NOMO-1 (cell line): Measurements from ENCODE around the gene SLC44A5.
"Not testable (repeated sequence)": the region's sequence is repeated elsewhere in the genome, so short reads cannot be mapped to it uniquely, and the experiment has no call there.

Experiments
- DNase-seq, 2 experiments: peaks; one replicate each; lab custom pipeline; 2025; ENCODE audit not compliant: unreplicated experiment in 2 of 2; lab: John Stamatoyannopoulos, UW

The SLC44A5 gene

DNA sequence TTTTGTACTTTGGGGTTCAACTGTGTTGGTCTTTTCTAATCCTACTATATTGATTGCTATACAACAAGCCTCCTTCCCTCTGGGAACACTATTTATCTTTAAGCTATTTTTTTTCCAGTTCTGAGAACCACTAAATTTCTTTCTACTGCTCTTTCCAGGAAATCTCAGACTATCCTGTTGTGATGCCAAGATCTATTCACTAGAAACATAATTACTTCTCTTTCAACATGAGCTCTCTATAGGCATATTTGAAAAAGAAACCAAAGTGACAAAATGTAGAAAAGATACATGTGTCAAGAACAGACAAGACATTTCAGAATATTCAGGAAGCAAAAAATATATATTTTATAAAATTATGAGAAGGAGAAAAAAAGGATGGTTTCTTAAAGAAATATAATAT, 82.9 kb downstream of the SLC44A5 start:
- no peak for DNase-seq

DNA sequence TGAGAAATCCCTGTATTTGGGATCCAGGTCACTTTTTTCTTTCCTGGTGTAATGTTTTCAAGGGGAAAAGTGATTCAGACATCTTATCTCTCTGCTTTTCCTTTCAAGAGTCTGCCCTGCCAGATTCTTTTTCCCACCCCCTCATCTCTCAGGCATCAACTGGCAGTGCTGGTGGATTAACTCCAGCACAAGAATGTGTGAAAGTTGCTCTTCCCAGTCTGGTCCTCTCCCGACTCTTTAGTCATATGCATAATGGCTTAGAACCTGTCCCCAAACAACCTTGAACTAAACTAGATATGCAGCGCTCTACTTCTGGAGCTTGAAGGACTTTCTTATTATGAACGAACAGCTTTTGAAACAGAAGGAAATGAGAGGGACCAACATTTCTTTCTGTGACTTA, 88.5 kb downstream of the SLC44A5 start:
- DNase-seq, result no peak

DNA sequence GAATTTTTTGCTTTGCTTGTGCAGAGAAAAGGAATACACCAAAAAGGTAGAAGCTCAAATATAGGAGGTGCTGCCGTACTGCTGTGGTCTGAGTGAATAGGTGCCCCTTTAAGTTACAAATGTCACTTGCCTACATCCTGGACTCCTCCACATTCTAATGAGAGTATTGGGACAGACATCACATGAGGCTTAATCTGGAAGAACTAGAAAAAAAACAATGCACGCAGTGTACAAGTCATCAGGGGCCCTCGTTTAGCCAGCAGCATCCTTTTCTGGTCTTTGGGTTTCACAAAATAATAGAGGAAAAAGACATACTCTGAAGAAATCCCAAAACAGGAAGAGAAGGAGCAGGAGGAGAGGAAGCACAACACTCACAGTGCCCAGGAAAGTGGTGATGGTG, 89.3 kb downstream of the SLC44A5 start:
- no peak for DNase-seq

DNA sequence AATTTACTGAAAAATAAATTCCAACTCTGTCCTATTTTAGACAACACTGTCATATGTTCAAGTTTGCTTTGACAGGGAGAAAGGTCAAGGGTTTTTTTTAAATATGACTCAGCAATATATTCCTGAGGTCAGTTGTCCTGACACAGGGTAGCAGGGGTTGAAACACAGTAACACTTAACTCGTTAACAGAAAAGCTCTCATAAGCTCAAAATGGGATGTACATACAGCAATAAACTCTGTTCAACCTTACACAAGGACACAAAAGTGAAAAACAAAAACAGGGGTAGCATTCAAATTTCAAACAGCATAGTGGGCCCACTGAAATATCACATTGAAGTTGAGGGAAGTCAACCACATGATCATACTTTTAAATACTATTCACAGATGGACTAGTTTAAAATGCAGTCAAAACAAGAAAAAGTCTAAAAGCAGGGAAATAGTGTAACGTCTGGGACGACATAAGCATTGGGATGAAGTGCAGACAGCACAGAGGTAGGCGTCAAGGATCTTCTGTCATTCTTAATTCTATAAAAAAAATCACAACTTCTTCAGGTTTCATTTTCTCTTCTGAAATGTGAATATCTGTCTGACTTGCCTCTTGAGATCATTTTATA, 89.9 kb downstream of the SLC44A5 start:
- no peak for DNase-seq

DNA sequence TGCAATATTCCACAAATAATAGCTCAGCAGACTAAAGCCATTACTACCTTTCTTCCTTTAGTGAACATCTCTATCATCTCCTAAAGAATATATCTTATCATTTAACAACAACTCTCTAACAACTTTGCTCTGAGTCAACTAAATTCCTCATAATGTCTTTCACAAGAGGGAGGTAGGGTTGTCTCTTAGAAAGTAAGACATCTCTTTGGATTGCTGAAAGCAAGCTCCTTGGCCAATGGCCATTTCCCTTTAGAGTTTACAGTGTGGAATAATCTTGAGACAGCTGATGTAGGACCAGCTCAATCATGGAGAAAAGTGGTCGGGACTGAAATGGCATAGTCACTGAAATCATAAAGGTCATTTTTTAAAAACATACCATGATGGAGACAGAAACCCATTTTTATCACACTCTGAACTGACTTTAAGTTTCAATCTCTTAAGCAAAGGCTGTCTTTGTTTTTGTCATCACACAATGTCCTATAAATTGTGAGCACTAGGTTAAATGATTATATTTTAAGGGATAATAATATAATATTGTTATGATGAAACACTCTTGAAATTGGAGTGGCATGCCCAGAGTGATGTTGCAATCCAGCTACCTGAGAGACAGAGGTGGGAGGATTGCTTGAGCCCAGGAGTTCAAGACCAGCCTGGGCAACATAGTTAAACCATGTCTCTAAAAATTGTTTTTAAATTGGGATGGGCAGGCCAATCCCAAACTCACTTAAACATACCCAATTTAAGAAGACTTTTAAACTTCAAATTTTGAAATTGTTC, 91.1 kb downstream of the SLC44A5 start:
- no peak for DNase-seq

DNA sequence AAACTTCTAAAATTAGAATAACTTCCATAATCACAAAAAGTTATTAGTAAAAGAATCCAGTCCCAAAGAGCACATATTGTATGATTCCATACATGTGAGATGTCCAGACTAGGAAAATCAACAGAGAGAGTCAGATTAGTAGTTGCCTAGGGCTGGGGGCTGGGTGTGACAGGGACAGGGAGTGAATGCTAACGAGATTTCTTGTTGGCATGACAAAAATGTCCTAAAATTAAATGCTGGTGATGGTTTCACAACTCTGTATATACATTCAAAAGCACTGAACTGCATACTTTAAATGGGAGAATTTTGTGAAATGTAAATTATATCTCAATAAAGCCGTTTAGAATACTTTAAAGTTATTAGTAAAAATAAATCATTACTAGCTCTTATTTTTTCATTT, 92.2 kb downstream of the SLC44A5 start:
- no peak for DNase-seq

DNA sequence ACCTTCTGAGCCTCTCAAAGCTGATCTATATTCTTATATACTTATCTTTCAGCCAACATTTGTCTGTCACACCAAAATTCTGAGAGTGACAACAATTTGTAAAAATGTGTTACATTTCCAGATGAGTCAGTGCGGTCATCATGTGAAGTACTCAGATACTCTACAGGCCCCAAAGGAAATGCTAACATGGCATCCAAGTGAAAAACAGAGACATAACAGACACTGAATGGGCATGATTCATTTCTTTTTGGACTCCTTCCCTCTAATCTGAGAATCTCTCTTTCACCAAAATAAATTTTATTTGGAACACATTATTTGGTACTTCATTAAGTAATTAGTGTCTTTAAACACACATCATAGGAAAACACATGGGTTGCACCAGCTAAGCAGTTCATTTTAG, 96.6 kb downstream of the SLC44A5 start:
- no peak for DNase-seq

DNA sequence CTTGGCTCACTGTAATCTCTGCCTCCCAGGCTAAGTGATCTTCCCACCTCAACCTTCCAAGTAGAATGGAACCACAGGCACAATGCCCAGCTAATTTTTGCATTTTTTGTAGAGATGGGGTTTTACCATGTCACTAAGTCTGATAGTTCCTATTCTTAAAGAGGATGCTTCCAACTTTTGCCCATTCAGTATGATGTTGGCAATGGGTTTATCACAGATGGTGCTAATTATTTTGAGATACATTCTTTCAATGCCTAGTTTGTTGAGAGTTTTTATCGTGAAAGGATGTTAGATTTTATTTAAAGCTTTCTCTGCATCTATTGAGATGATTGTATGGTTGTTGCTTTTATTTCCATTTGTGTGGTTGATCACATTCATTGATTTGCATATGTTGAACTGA, 103.9 kb downstream of the SLC44A5 start:
- DNase-seq, result no peak

DNA sequence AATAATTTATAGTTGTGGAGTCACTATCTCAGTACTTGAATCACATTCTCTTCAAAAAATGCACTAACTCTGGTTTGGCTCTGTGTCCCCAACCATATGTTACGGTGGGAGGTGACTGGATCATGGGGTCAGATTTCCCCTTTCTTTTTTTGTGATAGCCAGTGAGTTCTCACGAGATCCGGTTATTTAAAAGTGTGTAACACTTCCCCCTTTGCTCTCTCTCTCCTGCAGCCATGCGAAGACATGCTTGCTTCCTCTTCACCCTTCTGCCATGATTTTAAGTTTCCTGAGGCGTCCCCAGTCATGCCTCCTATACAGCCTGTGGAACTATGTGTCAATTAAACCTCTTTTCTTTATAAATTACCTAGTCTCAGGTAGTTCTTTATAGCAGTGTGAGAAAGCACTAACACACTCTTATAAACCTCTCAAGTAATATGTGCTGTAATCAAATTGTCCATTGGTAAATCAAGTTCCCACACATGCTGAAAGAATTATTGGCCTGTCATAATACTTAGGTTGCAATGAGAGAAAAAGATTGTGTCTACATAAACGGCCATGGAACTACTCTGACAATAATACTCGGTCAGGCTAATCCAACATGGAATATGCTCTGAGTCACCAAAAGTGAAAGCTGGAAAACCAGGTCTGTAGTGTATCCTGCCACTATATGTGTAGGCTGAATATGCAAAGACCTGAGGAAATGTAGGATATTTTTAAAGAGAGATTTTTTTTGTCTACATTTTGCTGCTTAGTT, 107.5 kb downstream of the SLC44A5 start:
- DNase-seq, result no peak

DNA sequence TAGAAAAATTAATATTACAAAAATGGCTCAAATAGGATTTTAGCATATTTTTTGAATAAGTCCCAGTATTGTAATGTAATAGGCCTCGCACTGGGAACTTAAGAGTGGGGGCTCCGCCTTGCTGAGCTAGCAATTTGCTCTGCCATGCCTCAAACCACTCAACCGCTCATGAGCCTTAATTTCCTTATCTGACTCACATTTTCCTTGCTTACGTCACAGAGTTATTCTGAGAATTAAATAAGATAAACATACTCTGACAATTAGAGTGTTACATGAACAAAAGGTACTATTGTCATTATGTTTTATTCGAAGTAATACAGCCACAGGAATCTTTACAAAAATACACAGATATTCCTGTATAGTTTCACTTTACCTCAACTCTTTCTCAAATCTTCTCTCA, 108.1 kb downstream of the SLC44A5 start:
- DNase-seq, result no peak

DNA sequence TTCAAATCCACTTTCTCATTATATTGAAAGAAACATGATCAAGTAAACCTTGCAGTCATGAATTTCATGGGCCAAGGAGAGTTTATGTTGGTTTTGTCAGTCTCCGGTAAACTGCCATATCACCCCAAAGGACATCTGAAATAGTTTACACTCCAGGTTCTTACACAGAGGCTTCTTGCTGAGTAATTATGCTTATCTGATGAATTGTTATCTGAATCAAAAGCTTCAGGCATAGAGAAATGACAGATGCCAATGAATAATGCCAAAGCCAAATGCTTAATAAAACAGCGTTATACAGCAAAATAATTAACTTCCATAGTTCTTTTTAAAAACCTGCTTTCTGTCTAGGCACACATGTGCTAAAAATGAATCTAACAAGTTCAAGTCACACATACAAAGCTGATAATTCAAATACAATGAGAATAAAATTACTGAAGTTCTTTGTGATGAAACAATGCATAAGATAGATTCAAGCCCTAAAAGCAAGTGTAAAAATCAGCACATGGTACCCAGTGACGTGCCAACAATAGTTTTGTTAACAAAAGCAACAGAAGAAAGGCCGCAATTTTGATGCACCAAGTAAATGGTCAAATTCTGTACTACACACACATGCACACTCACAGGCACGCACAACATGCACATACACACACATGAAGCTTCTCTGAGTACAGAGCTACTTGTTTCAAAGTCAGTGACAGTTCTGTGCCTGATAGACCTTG, 109.2 kb downstream of the SLC44A5 start:
- no peak for DNase-seq

DNA sequence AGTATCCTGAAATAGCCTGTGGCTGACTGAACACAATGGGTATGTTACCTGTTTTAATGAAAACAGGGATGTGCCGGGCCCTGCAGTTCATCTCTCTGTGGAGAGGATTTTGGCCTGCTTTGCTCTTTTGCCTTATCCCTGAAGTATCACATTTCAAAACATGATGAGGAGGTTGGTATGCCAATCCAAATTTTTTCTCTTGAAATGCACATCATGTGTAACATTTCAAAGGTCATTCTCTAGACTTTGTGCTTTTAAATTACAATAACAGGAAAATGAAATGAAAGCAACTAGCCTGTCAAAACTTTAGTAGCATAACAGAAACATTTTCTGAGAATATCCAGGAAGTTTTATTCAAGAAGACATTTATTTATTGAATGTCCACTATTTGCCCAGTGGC, 118.9 kb downstream of the SLC44A5 start:
- DNase-seq, result no peak

DNA sequence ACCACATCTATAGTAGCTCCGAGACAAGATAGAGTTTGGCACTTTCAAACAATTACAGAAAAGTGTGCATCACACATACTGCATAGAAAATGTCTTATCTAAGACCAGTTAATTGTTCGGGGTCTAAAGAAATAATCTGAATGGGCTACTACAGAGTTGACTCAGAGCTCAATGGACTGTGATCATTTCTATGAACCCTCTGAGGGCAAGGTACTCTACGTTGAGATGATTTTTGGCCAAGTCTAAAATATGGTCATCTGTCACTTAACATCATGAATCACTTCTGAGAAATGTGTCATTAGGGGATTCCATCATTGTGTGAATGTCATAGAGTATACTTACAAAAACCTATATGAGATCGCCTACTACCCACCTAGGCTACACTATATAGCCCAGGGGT, 123.5 kb downstream of the SLC44A5 start:
- no peak for DNase-seq

DNA sequence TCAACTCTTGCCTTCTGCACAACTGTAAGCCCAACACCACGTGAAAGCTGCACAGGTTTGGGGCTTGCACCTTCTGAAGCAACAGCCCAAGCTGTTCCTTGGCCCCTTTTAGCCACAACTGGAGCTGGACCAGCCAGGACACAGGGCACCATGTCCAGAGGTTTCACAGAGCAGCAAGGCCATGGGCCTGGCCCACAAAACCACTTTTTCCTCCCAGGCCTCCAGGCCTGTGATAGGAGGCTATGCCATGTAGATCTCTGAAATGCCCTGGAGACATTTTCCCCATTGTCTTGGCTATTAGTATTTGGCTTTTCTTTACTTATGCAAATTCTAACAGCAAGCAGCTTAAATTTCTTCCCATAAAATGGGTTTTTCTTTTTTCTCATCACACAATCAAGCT, 126.1 kb downstream of the SLC44A5 start:
- DNase-seq, result no peak

DNA sequence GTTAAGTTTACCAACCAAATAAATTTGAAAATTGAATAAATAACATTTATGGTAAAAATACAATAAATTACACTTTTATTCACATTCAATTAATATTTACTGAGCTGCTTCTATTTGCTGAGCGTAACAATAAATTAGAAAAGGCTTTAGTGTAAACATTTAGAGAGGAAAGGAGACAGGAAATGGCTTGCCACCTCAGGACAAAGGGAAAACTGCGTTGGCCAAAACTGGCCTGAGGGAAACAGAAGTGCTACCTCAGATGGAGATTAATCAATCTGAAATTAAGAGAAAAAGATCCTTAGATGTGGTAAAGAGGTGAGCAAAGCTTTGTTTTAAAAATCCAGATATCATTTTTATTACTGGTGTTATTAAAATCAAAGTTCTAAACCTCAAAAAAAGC, 128.0 kb downstream of the SLC44A5 start:
- DNase-seq, result no peak

DNA sequence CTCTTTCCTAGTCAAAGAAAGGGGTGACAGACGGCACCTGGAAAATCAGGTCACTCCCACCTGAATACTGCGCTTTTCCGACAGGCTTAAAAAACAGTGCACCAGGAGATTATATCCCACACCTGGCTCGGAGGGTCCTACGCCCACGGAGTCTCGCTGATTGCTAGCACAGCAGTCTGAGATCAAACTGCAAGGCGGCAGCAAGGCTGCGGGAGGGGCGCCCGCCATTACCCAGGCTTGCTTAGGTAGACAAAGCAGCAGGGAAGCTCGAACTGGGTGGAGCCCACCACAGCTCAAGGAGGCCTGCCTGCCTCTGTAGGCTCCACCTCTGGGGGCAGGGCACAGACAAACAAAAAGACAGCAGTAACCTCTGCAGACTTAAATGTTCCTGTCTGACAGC, 134.4 kb downstream of the SLC44A5 start:
- not testable (repeated sequence) for DNase-seq

DNA sequence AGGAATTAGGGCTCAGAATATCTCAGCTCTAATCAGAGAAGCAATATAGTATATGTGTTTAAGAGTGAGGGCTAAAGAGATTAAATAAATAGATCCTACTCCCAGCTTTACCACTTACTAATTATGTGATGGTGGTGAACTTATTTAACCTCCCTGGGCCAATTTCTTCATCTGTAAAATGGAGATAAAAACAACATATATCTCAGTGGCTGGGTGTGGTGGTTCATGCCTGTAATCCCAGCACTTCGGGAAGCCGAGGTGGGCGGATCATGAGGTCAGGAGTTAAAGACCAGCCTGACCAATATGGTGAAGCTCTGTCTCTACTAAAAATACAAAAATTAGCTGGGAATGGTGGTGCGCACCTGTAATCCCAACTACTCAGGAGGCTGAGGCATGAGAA, 135.2 kb downstream of the SLC44A5 start:
- DNase-seq, result no peak

DNA sequence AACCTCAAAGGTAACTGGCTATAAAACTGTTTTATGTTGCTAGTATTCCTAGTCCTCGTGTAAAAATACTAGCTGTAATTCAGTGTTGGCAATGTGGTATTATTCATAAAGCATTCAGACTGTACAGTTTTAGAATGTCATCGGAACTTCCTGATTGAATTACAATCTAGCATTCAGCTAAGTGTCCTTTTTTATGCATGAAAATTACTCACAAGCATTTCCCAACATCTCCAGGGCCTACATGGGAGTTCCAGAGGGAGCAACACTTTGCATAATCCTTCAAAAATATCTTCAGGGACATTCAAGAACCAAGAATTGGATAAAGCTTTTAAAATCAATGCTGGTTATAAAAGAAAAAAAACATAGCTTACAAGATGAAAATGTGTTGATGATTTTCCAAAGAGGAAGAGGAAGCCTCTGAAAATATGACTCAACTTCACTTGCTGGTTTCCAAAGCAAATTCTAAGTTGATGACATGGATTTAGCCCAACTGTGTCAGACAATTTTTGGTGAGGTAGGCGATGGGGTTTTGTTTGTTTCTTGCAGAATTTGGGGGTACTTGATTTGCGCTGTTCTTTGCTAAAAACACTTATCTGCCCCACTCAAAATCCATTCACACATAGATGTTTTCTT, 137.8 kb downstream of the SLC44A5 start:
- DNase-seq, result no peak

DNA sequence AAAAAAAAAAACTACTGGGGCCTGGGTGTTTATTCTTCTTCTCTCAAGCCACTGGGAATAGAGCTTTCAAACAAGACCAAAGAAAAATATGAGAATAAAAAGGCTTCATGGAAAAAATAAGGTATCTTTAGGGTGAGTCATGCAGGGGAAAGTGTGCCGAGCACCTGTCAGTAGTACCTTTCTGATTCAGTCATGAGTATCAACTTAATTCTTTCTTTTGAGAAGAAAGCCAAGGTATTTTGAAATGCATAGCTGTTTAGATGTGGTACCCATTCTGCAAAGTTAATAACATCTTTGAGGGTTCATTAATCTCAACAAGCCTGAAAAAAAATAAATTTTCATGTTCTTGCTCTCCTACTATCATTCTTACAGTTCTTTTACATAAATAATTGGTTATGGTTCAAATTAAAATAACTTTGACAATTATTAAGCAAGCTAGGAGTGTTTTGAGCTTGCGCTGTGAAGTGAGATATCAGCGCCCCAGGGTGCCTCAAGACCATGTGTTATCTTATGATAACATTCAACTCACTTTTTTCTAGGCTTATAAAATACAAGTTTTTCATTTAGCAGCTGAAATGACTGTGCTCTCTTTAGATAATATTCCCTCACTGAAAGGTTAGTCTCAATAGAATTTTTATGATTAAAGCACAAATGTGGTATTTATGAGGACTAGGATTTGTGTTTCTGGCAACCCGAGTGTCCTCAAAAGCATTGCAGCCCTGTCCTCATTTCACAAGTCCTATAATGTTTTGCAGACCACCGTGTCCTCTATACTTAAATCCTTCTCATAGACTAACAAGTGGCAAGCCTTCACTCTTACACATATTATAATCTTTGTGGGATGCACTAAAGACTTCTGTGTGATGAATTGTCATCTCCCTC, 138.6 kb downstream of the SLC44A5 start:
- no peak for DNase-seq

DNA sequence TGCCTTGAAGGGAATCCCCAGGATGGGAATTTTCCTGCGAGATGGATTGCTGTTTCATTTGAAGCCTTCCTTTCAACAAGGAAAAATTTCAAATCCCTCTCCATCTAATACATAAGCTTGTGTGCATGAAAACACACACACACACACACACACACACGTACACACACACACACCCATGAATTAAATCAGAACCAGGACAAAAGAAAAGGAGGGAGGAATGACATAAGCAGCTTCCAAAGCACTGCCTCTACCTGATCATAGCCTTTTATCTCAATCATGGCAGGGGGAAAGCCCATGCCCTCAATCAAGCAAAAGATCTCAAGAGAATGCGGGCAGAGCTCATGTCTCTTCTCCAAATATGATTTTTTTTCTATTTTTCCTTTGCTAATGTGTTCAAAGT, 139.7 kb downstream of the SLC44A5 start:
- DNase-seq, result no peak
